ENCODE results near the gene LBX2.
"Not testable (repeated sequence)": the region's sequence is repeated elsewhere in the genome, so short reads cannot be mapped to it uniquely, and the experiment has no call there.

LBX2 gene

DNA sequence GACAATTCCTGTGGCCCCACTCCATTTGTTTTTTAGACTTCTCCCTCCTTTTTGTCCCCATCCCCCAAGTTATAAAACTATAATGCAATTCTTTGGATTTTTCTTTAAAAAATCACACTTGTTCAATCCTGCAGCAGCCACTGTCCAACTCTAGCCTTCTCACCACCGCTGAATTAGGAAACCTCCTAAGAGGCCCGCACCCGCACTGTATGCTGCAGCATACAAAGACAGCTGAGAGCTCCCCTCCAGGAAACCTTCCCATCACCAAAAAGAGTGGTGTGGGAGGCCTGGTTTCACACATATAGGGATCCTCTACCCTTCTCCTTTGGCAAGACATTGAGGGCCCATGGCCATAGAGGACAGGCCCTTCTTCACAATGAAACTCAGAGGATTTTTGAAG, 5.2 kb upstream of the LBX2 start:
- no peak for DNase-seq (ENCODE audit: low read depth in 2 of 2)

- DNase-seq (ENCODE audit: low read depth in 2 of 2), result no peak
Measured at GRCh38 chr2:74503506-74504475, 4.4 kb upstream of the LBX2 start.

- DNase-seq (ENCODE audit: low read depth in 2 of 2), result peak in 1 of 2 donors; percentile 22
Measured at GRCh38 chr2:74502720-74503505, 3.5 kb upstream of the LBX2 start.

DNA sequence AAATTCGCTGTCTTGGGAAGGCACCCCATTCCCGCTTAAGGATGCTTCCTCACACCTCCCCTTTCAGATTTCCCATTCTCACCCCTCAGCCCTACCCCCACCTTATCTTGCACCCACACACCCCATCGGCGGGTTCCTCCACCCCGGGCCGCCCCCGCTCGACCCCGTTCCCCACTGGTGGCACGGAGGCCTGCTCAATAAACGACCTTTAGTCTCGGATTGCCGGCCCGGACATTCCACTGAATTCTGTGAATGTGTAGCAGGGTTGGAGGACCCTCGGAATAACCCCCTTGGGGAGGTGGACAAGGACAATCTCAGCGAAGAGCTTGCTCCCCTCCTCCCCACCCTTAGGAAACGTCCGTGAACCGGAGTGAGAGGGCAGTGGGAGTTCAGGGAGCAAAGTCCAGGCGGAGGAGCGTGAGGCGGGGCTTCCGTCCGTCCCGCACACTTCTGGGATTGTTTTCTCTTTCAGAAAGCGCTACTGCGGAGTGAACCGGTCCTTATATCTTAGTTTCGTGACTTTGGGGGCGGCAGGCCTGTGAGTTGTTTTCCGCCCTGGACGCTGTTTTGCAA, 2.8 kb upstream of the LBX2 start:
- no peak for DNase-seq (ENCODE audit: low read depth in 2 of 2)

- no peak for DNase-seq (ENCODE audit: low read depth in 2 of 2)
Measured at GRCh38 chr2:74501335-74502071, 2.1 kb upstream of the LBX2 start.

DNA sequence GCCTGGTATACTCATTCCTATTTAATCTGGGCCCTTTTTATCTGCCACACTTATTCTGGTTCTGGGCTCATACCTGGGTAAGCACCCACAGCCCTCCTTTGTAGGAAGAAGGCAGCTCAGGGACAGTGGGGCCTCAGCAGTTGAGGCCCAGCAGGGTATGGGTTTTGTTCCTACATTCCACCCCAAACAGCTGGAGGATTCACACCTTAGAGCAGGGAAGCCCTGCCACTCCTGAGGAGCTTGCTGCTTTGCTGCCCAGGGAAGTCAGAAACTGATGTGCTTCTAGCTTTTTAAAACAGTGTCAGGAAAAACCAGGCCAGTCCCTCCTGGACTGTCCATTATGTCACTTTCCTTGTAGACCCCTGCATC, 1.2 kb upstream of the LBX2 start:
- no peak for DNase-seq (ENCODE audit: low read depth in 2 of 2)

DNA sequence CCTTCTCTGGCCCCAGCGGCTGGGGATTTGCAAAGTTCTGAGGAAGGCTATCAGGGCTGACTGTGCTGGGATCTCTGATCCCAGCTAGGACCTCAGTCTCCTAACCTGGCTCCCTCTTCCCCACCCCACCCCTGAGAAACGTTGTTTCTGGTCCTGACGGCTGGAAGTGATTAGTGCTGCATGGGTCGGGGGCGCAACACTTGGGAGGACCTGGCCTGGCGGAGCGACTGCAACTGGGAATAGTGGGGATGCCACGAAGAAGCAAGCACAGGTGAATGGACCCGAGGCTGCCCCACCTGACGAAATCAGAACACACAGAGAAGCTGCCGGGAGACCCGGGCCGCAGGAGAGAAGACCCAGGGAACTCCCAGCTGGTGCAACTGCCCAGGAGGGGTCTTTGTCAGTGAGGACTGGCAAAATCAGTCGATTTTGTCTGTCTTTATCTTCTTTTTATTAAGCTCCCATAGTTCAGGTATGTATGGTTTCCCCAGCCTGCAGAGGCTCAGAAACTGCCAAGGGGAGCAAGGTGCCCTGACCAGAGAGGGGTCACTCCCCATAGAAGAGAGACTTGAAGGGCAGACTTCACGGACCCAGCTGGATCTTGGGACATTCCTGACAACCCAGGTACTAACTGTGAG, 656 bp upstream of the LBX2 start:
- DNase-seq (ENCODE audit: low read depth in 2 of 2), result no peak

GRCh38 chr2:74498500-74499266, 720 bp downstream of the LBX2 start:
- DNase-seq (ENCODE audit: low read depth in 2 of 2), result no peak

DNA sequence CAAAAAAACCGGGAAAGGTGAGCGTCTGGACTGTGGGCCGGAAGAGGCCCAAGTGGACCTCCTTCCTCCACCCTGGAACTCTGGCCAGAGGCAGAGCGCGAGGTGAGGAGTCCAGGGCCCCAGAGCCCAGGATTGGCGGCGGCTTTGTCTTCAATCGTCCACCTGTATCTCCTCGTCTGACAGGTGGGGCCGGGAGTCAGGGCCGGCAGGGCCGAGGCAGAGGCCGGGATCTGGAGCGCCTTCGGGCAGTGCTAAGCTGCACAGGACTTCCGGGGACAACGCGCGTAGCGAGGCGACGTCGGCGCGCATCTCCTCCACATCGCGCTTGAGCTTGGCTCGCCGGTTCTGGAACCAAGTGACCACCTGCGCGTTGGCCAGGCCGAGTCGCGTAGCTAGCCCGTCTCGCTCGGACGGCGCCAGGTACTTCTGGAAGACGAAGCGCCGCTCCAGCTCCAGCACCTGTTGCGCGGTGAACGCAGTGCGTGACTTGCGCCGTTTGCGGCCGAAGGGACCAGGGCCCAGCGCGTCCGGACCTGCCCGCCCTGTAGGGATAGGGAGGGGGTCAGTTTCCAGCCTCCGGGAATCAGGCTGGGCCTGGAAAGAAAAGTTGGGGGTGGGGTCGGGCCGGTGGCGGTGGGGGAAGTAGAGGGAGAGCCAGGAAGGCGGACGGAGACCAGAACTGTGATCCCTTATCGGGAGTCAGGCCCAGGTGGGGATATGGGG, 1.5 kb downstream of the LBX2 start:
- DNase-seq (ENCODE audit: low read depth in 2 of 2), result no peak

GRCh38 chr2:74496997-74497776, 2.2 kb downstream of the LBX2 start:
- no peak for DNase-seq (ENCODE audit: low read depth in 2 of 2)

- no peak for DNase-seq (ENCODE audit: low read depth in 2 of 2)
Measured at GRCh38 chr2:74495440-74495839, 4.0 kb downstream of the LBX2 start.

DNA sequence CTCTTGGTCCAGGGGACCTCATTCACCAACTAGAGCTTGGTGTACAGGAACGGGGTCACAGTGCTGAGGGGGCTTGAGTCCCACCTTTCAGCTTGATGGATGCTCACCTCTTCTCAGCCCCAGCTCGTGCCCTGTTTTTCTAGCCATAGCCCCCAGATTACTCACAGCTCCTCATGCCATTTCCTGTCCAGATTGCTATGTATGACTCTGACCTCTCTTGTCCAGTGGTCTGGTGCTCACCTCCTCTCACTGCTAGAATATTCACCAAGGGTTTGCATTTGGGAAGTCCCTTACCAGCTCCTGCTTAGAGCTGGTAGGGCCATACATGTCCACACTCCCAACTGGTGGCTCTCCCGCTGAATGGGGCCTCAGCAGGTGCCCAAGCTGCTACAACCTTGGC, 5.9 kb downstream of the LBX2 start:
- DNase-seq (ENCODE audit: low read depth in 2 of 2), result no peak

DNA sequence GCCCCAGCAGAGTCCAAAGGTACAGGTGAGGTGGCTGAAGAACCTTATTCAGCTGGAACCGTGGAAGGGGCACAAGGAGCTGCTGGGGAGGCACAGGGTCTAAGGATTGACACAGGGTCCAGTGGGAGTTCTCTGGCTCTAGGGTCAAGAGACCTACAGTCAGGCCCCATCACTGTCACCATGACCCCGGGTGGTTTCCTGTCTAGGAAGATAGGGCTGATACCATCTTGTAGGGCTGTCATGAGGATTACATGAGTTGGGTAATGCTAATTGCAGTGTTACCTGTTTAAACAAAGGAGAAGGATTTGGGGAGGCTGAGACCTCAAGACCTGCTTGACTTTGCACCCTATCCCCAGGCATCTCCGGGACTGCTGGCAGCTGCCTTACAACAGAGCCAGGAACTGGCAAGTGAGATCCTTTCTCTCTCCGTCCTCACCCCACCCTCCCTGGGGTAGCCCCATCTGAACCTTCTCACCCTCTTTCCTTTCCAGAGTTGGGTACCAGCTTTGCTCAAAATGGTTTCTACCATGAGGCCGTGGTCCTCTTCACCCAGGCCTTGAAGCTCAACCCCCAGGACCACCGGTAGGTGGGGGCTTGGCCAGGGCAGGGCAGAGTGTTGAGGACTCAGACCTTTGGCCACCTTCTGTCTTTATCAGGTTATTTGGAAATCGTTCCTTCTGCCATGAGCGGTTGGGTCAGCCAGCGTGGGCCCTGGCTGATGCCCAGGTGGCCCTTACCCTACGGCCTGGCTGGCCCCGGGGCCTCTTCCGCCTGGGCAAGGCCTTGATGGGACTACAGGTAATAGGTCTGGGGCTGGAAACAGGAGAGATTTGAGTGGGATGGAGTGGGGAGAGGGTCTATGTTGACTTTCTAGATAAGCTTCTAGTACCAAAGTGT, 7.5 kb downstream of the LBX2 start:
- DNase-seq (ENCODE audit: low read depth in 2 of 2), result no peak

DNA sequence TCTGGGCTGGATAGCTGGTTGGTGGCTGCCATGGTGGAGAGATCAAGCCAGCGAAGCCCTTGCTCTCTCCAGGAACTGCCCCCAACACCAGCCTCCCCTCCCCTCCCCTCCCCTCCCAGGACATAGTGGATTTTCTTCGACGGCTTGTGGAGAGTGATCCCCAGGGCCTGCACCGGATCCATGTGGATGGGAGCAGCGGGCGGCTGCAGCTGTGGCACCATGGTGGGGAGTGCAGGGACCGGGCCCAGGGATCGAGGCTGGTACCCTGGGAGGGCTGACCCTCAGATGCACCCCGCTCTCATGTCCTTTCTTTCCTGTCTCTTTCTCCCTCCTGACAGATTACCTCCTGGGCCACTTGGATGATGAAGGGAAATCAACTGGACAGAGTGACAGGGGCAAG, 9.5 kb downstream of the LBX2 start:
- DNase-seq (ENCODE audit: low read depth in 2 of 2), result no peak

GRCh38 chr2:74488643-74489481, 10.5 kb downstream of the LBX2 start:
- no peak for DNase-seq (ENCODE audit: low read depth in 2 of 2)

DNA sequence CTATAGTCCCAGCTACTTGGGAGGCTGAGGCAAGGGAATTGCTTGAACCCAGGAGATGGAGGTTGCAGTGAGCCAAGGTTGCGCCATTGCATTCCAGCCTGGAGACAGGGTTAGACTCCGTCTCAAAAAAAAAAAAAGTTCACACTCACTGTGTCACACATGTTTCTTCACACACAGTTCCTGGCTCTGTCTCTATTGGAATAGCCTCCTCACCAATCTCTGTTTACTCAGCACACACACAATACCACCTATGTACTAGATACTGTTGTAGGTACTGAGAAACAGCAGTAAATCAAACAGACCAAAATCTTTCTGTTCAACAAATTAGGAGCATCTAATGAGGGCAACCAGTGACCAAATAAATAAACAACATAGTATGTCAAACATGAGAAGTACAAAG, 13.3 kb downstream of the LBX2 start:
- no peak for DNase-seq (ENCODE audit: low read depth in 2 of 2)

DNA sequence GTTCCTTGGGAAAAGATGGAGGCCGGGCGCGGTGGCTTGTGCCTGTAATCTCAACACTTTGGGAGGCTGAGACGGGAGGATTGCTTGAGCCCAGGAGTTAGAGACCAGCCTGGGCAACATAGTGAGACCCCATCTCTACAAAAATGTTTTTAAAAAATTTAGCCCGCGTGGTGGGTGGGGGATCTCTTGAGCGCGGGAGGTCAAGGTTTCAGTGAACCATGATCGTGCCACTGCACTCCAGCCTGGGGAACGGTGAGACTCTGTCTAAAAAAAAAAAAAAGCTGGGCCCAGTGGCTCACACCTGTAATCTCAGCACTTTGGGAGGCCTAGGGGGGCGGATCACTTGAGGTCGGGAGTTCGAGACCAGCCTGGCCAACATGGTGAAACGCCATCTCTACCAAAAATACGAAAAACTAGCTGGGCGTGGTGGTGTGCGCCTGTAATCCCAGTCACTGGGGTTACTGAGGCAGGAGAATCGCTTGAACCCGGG, 15.7 kb downstream of the LBX2 start:
- DNase-seq (ENCODE audit: low read depth in 2 of 2), result not testable (repeated sequence)
